ENCODE results near the gene ATXN7L1.

Gene ATXN7L1

GRCh38 chr7:105743351-105744090 is 132.9 kb downstream of the ATXN7L1 start:
- DNase-seq (ENCODE audit: low read depth, low spot score): no peak
- H3K4me3 ChIP-seq (ENCODE audit: low read depth, low read length): no peak overlapping the region
- in situ Hi-C loops (cut with HindIII; ENCODE audit: low sequenced_read_pairs): no loop called here
- no peak for TF ChIP-seq CTCF (IDR thresholded peaks at IDR 0.05; ENCODE audit: low read depth, low read length)

GRCh38 chr7:105742787-105743186 is 133.6 kb downstream of the ATXN7L1 start:
- in situ Hi-C loops (cut with HindIII; ENCODE audit: low sequenced_read_pairs): no loop called here
- TF ChIP-seq CTCF (IDR thresholded peaks at IDR 0.05; ENCODE audit: low read depth, low read length): no peak
- DNase-seq (ENCODE audit: low read depth, low spot score): no peak
- H3K4me3 ChIP-seq (ENCODE audit: low read depth, low read length): no peak overlapping the region

- DNase-seq (ENCODE audit: low read depth, low spot score): no peak
- in situ Hi-C loops (cut with HindIII; ENCODE audit: low sequenced_read_pairs): no loop called here
- no peak for TF ChIP-seq CTCF (IDR thresholded peaks at IDR 0.05; ENCODE audit: low read depth, low read length)
- no peak overlapping the region for H3K4me3 ChIP-seq (ENCODE audit: low read depth, low read length)
Observed at GRCh38 chr7:105741982-105742381, 134.4 kb downstream of the ATXN7L1 start.

GRCh38 chr7:105738133-105738532 is 138.3 kb downstream of the ATXN7L1 start:
- H3K4me3 ChIP-seq (ENCODE audit: low read depth, low read length): no peak overlapping the region
- DNase-seq (ENCODE audit: low read depth, low spot score): no peak
- in situ Hi-C loops (cut with HindIII; ENCODE audit: low sequenced_read_pairs): no loop called here
- TF ChIP-seq CTCF (IDR thresholded peaks at IDR 0.05; ENCODE audit: low read depth, low read length): no peak

GRCh38 chr7:105734233-105734632 is 142.2 kb downstream of the ATXN7L1 start:
- H3K4me3 ChIP-seq (ENCODE audit: low read depth, low read length): no peak overlapping the region
- in situ Hi-C loops (cut with HindIII; ENCODE audit: low sequenced_read_pairs): no loop called here
- no peak for DNase-seq (ENCODE audit: low read depth, low spot score)
- TF ChIP-seq CTCF (IDR thresholded peaks at IDR 0.05; ENCODE audit: low read depth, low read length): no peak

- in situ Hi-C loops (cut with HindIII; ENCODE audit: low sequenced_read_pairs): no loop called here
- H3K4me3 ChIP-seq (ENCODE audit: low read depth, low read length): no peak overlapping the region
- no peak for DNase-seq (ENCODE audit: low read depth, low spot score)
- no peak for TF ChIP-seq CTCF (IDR thresholded peaks at IDR 0.05; ENCODE audit: low read depth, low read length)
Observed at GRCh38 chr7:105731042-105731441, 145.4 kb downstream of the ATXN7L1 start.

All from astrocyte of the spinal cord (primary cell).